Measurements from ENCODE around the gene MAGEB6B. TPM values are rescaled to one million over a fixed set of nuclear protein-coding genes. Genes with fewer than 3 reads are reported as not detected.
"Not testable (repeated sequence)": the region's sequence is repeated elsewhere in the genome, so short reads cannot be mapped to it uniquely, and the experiment has no call there.

MAGEB6B gene, protein sequence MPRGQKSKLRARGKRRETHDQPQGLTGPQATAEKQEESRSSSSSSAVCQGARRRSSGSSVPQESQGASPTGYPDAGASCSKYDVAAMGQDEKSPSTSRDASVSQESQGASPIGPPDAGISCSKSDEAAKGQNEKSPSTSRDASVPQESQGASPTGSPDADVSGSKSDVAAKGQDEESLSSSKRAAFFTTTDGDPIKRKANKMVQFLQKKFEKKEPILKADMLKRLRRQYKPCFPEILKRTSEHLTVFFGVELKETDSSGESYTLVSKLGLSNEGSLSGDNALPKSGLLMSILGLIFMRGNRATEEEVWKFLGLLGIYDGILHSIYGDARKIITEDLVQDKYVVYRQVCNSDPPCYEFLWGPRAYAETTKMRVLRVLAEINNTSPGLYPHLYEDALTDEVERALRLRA
- total RNA-seq (2014; rRNA removed; shearing (Covaris generic)), result not detected in 2 replicates
- polyA plus RNA-seq (2015; cell fraction: cytosol; rRNA removed), result not detected in 2 replicates
- polyA plus RNA-seq (2015; cell fraction: nucleus; rRNA removed), result not detected in 2 replicates

DNA sequence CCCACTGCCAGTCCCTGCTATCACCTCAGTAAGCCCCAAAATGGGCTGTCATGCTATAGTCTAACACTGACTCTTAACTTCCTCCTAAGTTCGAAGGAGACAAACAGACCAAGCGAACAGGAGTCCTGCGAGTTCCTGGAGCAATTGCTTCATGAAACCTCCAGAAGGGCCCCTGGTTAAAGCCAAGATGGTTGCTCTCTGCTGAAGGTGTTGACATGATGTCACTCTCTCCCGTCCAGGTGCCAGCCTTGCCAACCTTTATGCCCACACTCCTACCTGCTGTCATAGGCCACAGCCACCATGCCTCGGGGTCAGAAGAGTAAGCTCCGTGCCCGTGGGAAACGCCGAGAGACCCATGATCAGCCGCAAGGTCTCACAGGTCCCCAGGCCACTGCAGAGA is at the start of gene MAGEB6B:
Gene MAGEB6B (plus strand): TSS at position 301 of the 400 bp plus-strand sequence. CDS start 0 bp downstream, at position 301.
- DNase-seq (ENCODE audit: low read depth), result no peak

DNA sequence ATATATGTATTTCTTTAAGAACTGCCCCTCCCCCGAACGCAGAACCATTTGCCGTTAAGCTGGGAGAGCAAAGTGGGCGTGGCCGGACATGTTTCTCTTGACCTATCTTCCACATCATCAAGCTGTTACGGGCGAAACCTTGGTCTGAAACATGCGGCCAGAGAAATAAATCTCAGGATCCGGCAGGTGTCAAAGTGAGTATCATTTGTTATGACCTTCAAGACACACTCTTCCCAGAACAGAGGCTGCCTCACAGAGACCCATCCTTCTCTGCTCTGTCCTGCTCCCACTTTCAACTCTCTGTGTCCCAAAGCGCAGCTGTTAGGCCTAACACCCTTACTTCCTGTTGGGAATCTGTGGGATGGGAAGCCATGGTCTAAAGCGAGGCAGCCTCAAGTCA is 22.1 kb upstream of the MAGEB6B start, which contains the start of gene MAGEB18:
Gene MAGEB18 (plus strand): TSS at position 70 of the 400 bp plus-strand sequence. CDS start 643 bp downstream, outside the sequence.
- DNase-seq (ENCODE audit: low read depth), result no peak

DNA sequence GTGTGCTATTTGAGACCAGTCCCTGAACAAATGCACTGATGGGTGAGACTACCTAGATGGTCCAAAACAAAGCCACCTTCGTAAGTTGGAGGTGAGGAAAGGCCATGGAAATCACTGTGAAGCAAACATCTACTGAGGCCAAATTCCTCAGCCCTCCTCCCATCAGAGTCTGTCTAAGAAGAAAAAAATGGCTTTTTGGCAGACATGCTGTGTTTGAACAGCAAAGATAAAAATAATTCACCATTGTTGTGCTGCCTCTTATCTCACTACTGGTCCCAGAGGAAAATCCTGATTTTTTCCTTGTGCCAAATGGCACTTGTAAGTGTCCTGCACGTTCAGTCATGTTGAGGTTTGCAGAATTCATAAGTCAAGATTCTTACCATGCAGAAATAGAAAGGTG is 14.4 kb upstream of the MAGEB6B start:
- DNase-seq (ENCODE audit: low read depth), result no peak

DNA sequence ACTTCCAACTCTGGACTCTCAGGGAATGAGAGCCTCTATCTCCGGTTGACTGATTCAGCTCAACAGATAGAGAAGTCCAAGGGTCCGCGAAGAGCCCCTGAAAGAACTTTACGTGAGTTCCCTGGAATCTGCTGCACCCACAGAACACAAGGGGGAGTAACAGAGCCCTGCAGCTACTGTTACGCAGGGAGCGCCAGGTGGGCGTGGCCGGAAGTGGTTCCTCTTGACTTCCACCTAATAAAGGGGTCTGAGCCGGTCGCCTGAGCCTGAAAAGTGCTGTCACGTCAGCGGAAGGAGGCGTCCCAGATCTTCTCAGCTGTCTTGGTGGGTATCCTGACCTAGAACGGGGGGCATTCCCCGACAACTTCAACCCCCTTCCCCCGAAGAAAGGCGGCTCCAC is 31.8 kb downstream of the MAGEB6B start, which contains the start of gene MAGEB6:
Gene MAGEB6 (plus strand): TSS at position 237 of the 400 bp plus-strand sequence. CDS start 1,407 bp downstream, outside the sequence.
- no peak for DNase-seq (ENCODE audit: low read depth)

DNA sequence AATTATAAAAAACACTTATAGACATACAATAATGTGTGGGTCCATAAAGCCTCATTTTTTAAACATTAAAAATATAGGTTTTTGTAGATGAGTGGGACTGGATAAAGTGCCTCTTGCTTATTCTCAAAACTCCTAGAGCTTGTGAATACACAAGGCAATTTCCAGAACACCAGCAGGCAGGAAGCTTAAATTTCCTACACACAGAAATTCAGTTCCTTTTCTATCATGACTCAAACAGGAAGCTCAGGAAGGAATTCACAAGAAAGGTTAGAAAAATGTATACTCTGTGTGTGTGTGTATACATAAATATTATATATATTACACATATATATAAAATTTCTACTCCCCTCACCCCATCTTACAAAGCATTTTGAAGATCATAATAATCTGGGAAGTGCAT is 43.2 kb downstream of the MAGEB6B start:
- DNase-seq (ENCODE audit: low read depth), result no peak

DNA sequence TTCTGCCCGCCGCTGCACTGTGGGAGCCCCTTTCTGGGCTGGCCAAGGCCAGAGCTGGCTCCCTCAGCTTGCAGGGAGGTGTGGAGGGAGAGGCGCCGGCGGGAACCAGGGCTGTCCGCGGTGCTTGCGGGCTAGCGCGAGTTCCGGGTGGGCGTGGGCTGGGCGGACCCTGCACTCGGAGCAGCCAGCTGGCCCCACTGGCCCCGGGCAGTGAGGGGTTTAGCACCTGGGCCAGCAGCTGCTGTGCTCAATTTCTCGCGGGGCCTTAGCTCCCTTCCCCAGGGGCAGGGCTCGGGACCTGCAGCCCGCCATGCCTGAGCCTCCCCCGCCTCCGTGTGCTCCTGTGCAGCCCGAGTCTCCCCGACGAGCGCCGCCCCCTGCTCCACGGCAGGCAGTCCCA is 44.3 kb downstream of the MAGEB6B start:
- DNase-seq (ENCODE audit: low read depth), result not testable (repeated sequence)

DNA sequence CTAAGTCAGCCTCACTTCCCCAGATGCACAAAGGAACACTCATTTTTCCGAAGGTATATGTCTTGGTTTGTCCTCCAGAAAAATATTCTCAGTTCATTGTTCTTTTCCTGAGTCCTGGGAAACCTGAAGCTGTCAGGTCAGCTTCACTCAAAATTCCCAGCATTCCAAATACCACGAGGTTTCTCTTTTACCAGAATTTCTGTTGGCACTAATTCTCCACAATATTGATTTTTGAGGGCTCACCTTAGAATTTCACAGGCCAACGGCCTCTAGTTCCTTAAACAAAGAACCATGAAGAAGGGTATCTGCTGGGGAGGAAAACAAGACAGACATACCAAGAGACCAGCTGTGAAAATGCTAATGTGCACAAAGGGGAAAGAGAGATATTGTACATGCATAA is 47.6 kb downstream of the MAGEB6B start:
- no peak for DNase-seq (ENCODE audit: low read depth)

Other genes with a start within 250 kb of the MAGEB6B start
- gene MAGEB18, start 22.3 kb upstream of the MAGEB6B start, total RNA-seq (2014; rRNA removed; shearing (Covaris generic)), result 0.10 TPM in 1 of 2 replicates, not detected in the other
- gene MAGEB6, start 31.8 kb downstream of the MAGEB6B start, total RNA-seq (2014; rRNA removed; shearing (Covaris generic)), result 0.23 and 0.43 TPM in 2 replicates
- gene MAGEB5, start 55.6 kb downstream of the MAGEB6B start, total RNA-seq (2014; rRNA removed; shearing (Covaris generic)), result not detected in 2 replicates

Data from HT1080 (cell line).